ENCODE data around the gene ASB18.

Gene ASB18

GRCh38 chr2:236172255-236173035 lies 91.8 kb downstream of the ASB18 start:
- DNase-seq: no peak

GRCh38 chr2:236171680-236172254 lies 92.4 kb downstream of the ASB18 start:
- no peak for DNase-seq

GRCh38 chr2:236171181-236171679 lies 93.0 kb downstream of the ASB18 start:
- DNase-seq: no peak

GRCh38 chr2:236170590-236171165 lies 93.5 kb downstream of the ASB18 start:
- DNase-seq: no peak

GRCh38 chr2:236169741-236170589 lies 94.2 kb downstream of the ASB18 start:
- no peak for DNase-seq

GRCh38 chr2:236169151-236169721 lies 95.0 kb downstream of the ASB18 start:
- DNase-seq: no peak

- peak; percentile 45 to 51 for DNase-seq
These were observed 95.8 kb downstream of the ASB18 start, which contains the start of gene GBX2 for GRCh38 chr2:236168110-236169080. GBX2 (minus strand) TSS chr2:236168386; CDS start chr2:236167971, 415 bp downstream.

GRCh38 chr2:236167297-236168109 lies 96.7 kb downstream of the ASB18 start:
- DNase-seq: peak in 1 of 2 experiments; percentile 39

GRCh38 chr2:236166796-236167296 lies 97.4 kb downstream of the ASB18 start:
- no peak for DNase-seq

- peak in 1 of 2 experiments; percentile 48 for DNase-seq
These were observed 98.1 kb downstream of the ASB18 start for GRCh38 chr2:236165842-236166795.

- no peak for DNase-seq
These were observed 99.0 kb downstream of the ASB18 start for GRCh38 chr2:236164925-236165841.

- DNase-seq: no peak
These were observed 99.8 kb downstream of the ASB18 start for GRCh38 chr2:236164201-236164924.

GRCh38 chr2:236163471-236164200 lies 100.6 kb downstream of the ASB18 start:
- DNase-seq: no peak

- no peak for DNase-seq
These were observed 101.2 kb downstream of the ASB18 start for GRCh38 chr2:236162882-236163470.

- no peak for DNase-seq
These were observed 102.0 kb downstream of the ASB18 start for GRCh38 chr2:236162031-236162845.
